ENCODE results near the gene GHRL.
"Not testable (repeated sequence)": the region's sequence is repeated elsewhere in the genome, so short reads cannot be mapped to it uniquely, and the experiment has no call there.

GHRL gene

GRCh38 chr3:10273702-10274305, 18.9 kb downstream of the GHRL start:
- DNase-seq (ENCODE audit: low spot score) = no peak

- DNase-seq (ENCODE audit: low spot score) = no peak
Observed at GRCh38 chr3:10272977-10273376, 19.8 kb downstream of the GHRL start.

GRCh38 chr3:10272476-10272875, 20.3 kb downstream of the GHRL start:
- not testable (repeated sequence) for DNase-seq (ENCODE audit: low spot score)

- no peak for DNase-seq (ENCODE audit: low spot score)
Observed at GRCh38 chr3:10269443-10269842, 23.3 kb downstream of the GHRL start.

- no peak for DNase-seq (ENCODE audit: low spot score)
Observed at GRCh38 chr3:10268930-10269329, 23.8 kb downstream of the GHRL start.

- DNase-seq (ENCODE audit: low spot score) = no peak
Observed at GRCh38 chr3:10268116-10268515, 24.6 kb downstream of the GHRL start.

- not testable (repeated sequence) for DNase-seq (ENCODE audit: low spot score)
Observed at GRCh38 chr3:10266936-10267335, 25.8 kb downstream of the GHRL start.

GRCh38 chr3:10265833-10266232, 26.9 kb downstream of the GHRL start:
- no peak for DNase-seq (ENCODE audit: low spot score)

GRCh38 chr3:10263646-10264363, 28.9 kb downstream of the GHRL start:
- DNase-seq (ENCODE audit: low spot score) = peak; percentile 63

- DNase-seq (ENCODE audit: low spot score) = no peak
Observed at GRCh38 chr3:10262027-10262426, 30.7 kb downstream of the GHRL start.

- DNase-seq (ENCODE audit: low spot score) = no peak
Observed at GRCh38 chr3:10260211-10260701, 32.5 kb downstream of the GHRL start.

- DNase-seq (ENCODE audit: low spot score) = no peak
Observed at GRCh38 chr3:10259798-10260197, 32.9 kb downstream of the GHRL start.

- no peak for DNase-seq (ENCODE audit: low spot score)
Observed at GRCh38 chr3:10259036-10259435, 33.7 kb downstream of the GHRL start.

- no peak for DNase-seq (ENCODE audit: low spot score)
Observed at GRCh38 chr3:10255835-10256234, 36.9 kb downstream of the GHRL start.

GRCh38 chr3:10253731-10254130, 39.0 kb downstream of the GHRL start:
- no peak for DNase-seq (ENCODE audit: low spot score)

- no peak for DNase-seq (ENCODE audit: low spot score)
Observed at GRCh38 chr3:10251006-10251405, 41.7 kb downstream of the GHRL start.

GRCh38 chr3:10249833-10250232, 42.9 kb downstream of the GHRL start:
- no peak for DNase-seq (ENCODE audit: low spot score)

GRCh38 chr3:10248984-10249748, 43.6 kb downstream of the GHRL start:
- peak; percentile 31 for DNase-seq (ENCODE audit: low spot score)

GRCh38 chr3:10248184-10248983, 44.4 kb downstream of the GHRL start, which contains the start of gene TATDN2:
TATDN2 (plus strand) TSS chr3:10248459; CDS start chr3:10249201, 742 bp downstream.
- DNase-seq (ENCODE audit: low spot score) = peak; percentile 97

GRCh38 chr3:10247679-10248183, 45.0 kb downstream of the GHRL start:
- no peak for DNase-seq (ENCODE audit: low spot score)

- no peak for DNase-seq (ENCODE audit: low spot score)
Observed at GRCh38 chr3:10245081-10245712, 47.5 kb downstream of the GHRL start.

Data from CD4-positive, alpha-beta T cell treated with Interleukin-6 at 100 ng/mL for 8 hours (primary cell).